ENCODE measurements around the gene TTC8. TPM values are rescaled to one million over a fixed set of nuclear protein-coding genes. Genes with fewer than 3 reads are reported as not detected.
"Not testable (repeated sequence)": the region's sequence is repeated elsewhere in the genome, so short reads cannot be mapped to it uniquely, and the experiment has no call there.

The TTC8 gene
- total RNA-seq, 2 donors from 2014 or later, result 1.2 to 2.9 TPM

GRCh38 chr14:88804477-88804876 is 20.0 kb upstream of the TTC8 start:
- H3K4me3 Mint-ChIP-seq, result no peak overlapping the region
- H3K9me3 Mint-ChIP-seq, result no peaks in the 10 kb centered on the region
- no peak overlapping the region for H3K27ac Mint-ChIP-seq
- H3K4me1 Mint-ChIP-seq, result no peaks in the 10 kb centered on the region
- H3K27me3 Mint-ChIP-seq, result peaks cover 11% of the 10 kb centered on the region
- H3K36me3 Mint-ChIP-seq (ENCODE audit: low read depth), result no peaks in the 10 kb centered on the region
- no peak for ATAC-seq (replicated peaks)

DNA sequence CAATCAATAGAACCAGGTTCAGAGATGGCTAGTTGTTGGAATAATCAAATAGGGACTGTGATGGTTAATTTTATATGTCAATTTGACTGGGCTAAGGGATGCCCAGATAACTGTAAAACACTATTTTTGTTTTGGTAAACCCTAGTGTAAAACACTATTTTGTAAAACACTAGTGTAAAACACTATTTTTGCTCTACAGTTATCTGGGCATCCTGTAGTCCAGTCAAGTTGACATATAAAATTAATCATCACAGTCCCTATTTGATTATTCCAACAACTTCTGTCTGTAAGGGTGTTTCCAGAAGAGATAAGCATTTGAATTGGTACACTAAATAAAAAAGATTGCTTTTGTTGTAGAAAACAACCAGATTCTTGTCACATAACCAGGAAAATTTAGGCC is 16.1 kb upstream of the TTC8 start:
- ATAC-seq (replicated peaks), result no peak
- H3K4me3 Mint-ChIP-seq, result no peak overlapping the region
- H3K27me3 Mint-ChIP-seq, result peaks cover 16% of the 10 kb centered on the region
- no peak overlapping the region for H3K27ac Mint-ChIP-seq
- no peaks in the 10 kb centered on the region for H3K36me3 Mint-ChIP-seq (ENCODE audit: low read depth)
- no peaks in the 10 kb centered on the region for H3K4me1 Mint-ChIP-seq
- H3K9me3 Mint-ChIP-seq, result no peaks in the 10 kb centered on the region

DNA sequence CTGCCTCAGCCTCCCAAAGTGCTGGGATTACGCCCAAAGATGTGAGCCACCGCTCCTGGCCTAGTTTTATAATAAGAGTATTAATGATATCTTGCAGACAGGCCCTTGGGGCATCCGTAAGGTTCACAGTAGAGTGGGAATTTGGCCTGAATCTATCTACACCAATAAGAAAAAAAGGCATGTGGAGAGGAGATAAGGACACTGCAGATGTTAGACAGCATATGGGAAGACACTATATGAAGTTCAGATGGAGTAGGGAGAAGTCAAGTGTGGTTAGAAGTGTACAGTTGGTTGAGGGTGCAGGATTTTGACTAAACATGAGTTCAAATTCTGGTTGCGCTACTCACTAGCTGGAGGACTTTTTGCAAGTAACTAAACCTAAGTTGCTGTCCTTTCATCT is 8.5 kb upstream of the TTC8 start:
- Mint-ChIP-seq H3K27ac (no peak overlapping the region), H3K4me1 (no peaks in the 10 kb centered on the region), H3K36me3 (ENCODE audit: low read depth) (no peaks in the 10 kb centered on the region), H3K27me3 (peaks cover 29% of the 10 kb centered on the region), H3K9me3 (no peaks in the 10 kb centered on the region), H3K4me3 (no peak overlapping the region)
- no peak for ATAC-seq (replicated peaks)

DNA sequence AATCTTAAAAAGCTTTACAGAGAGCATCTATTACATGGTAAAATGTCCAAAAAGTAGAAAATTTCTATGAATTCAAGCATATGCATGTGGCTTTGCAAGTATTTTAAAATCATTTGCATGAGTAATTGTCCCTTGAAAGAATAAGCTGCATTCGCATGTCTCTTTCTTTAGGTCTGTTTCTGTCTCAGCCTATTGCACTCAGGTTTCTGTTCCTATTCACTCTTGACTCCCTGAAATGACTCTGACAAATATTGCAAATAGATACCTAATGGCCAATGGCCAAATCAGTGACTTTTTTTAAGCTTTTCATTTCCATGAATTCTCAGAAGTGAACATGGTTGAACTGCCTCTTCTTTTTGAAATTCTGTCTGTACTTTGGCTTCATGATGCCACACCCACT is 6.4 kb upstream of the TTC8 start:
- H3K27me3 Mint-ChIP-seq, result peaks cover 24% of the 10 kb centered on the region
- H3K4me1 Mint-ChIP-seq, result no peaks in the 10 kb centered on the region
- H3K27ac Mint-ChIP-seq, result no peak overlapping the region
- no peak overlapping the region for H3K4me3 Mint-ChIP-seq
- no peak for ATAC-seq (replicated peaks)
- no peaks in the 10 kb centered on the region for H3K36me3 Mint-ChIP-seq (ENCODE audit: low read depth)
- H3K9me3 Mint-ChIP-seq, result no peaks in the 10 kb centered on the region

DNA sequence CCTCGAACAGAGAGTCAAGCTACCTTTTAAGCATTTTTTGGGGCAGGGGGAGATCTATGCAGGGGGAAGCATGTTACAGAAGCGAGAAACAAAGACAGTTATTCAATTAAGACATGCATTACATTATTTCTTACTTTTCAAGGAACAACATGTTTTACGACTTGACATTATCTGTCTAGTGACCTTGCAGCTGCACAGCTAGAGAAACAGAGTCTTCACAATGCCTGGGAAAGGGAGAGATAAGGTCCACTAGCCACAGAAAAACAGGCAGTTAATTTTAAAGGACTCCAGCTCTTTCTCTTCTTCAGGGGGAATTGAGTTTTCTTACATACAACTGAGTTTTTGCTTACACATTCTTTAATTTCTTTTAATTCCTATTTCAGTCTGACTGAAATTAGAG is 4.8 kb upstream of the TTC8 start:
- not testable (repeated sequence) for H3K27ac Mint-ChIP-seq; ATAC-seq (replicated peaks); H3K9me3 Mint-ChIP-seq; H3K4me3 Mint-ChIP-seq; H3K4me1 Mint-ChIP-seq; H3K36me3 Mint-ChIP-seq (ENCODE audit: low read depth)
- peaks cover 24% of the 10 kb centered on the region for H3K27me3 Mint-ChIP-seq

DNA sequence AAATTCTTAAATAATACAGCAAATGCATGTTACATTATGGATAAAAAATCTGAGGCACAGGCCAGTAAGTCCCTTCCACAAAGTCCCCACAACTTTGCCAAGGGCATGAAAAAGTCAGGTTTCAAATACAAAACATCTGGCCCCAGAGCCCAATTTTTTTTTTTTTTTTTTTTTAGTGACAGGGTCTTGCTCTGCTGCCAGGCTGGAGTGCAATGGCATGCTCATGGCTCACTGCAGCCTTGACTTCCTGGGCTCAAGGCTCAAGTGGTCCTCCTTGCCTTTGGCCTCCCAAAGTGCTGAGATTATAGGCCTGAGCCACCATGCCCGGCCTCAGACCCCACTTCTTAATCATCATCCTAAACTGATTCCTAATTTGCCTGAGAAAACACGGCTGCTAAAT is 3.1 kb upstream of the TTC8 start:
- Mint-ChIP-seq H3K9me3 (no peaks in the 10 kb centered on the region), H3K36me3 (ENCODE audit: low read depth) (no peaks in the 10 kb centered on the region)

GRCh38 chr14:88821888-88822287 is 2.6 kb upstream of the TTC8 start:
- no peaks in the 10 kb centered on the region for H3K9me3 Mint-ChIP-seq
- H3K4me3 Mint-ChIP-seq, result no peak overlapping the region
- H3K27me3 Mint-ChIP-seq, result peaks cover 20% of the 10 kb centered on the region
- H3K4me1 Mint-ChIP-seq, result peaks cover 5% of the 10 kb centered on the region
- no peak overlapping the region for H3K27ac Mint-ChIP-seq
- no peaks in the 10 kb centered on the region for H3K36me3 Mint-ChIP-seq (ENCODE audit: low read depth)
- no peak for ATAC-seq (replicated peaks)

More for the DNA sequence above, 3.1 kb upstream of the TTC8 start:
- Mint-ChIP-seq H3K4me3 (no peak overlapping the region), H3K27ac (no peak overlapping the region), H3K4me1 (peaks cover 5% of the 10 kb centered on the region), H3K27me3 (peaks cover 20% of the 10 kb centered on the region)
- no peak for ATAC-seq (replicated peaks)

GRCh38 chr14:88823968-88824313 is 510 bp upstream of the TTC8 start:
- peak; percentile 9 for ATAC-seq (replicated peaks)
- H3K4me3 Mint-ChIP-seq, result peak overlapping the region; percentile 87
- peak overlapping the region; percentile 93 for H3K27ac Mint-ChIP-seq
- peaks cover 11% of the 10 kb centered on the region for H3K27me3 Mint-ChIP-seq
- H3K4me1 Mint-ChIP-seq, result peaks cover 5% of the 10 kb centered on the region
- H3K36me3 Mint-ChIP-seq (ENCODE audit: low read depth), result no peaks in the 10 kb centered on the region
- H3K9me3 Mint-ChIP-seq, result no peaks in the 10 kb centered on the region

- Mint-ChIP-seq H3K4me1 (peaks cover 5% of the 10 kb centered on the region), H3K27ac (peak overlapping the region; percentile 93), H3K36me3 (ENCODE audit: low read depth) (no peaks in the 10 kb centered on the region), H3K9me3 (no peaks in the 10 kb centered on the region), H3K27me3 (peaks cover under 1% of the 10 kb centered on the region), H3K4me3 (peak overlapping the region; percentile 87)
- ATAC-seq (replicated peaks), result no peak
Measured at GRCh38 chr14:88825078-88825458, 617 bp downstream of the TTC8 start.

- peaks cover 5% of the 10 kb centered on the region for H3K4me1 Mint-ChIP-seq
- H3K27me3 Mint-ChIP-seq, result no peaks in the 10 kb centered on the region
- no peaks in the 10 kb centered on the region for H3K36me3 Mint-ChIP-seq (ENCODE audit: low read depth)
- no peak for ATAC-seq (replicated peaks)
- no peak overlapping the region for H3K27ac Mint-ChIP-seq
- H3K9me3 Mint-ChIP-seq, result no peaks in the 10 kb centered on the region
- H3K4me3 Mint-ChIP-seq, result peak overlapping the region; percentile 87
Measured at GRCh38 chr14:88825503-88825902, 1.1 kb downstream of the TTC8 start.

DNA sequence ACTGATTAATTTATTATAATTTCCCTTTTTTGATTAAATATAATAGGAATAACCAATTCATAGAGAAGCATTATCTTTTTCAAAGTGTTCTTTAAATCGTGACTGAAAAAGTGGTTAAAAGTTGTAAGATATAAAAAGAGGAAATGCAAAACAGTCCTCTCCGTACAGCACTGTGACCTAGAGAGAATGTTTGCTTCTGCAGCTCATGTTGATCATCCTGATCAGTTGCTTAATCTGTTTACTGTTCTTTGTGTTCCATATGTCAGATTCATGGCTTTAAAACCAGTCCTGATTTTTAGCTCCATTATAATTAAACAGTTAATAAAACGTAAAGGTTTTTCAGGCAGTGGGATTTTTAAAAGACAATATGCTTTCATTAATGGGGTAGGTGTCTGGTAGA is 4.7 kb downstream of the TTC8 start:
- no peak for ATAC-seq (replicated peaks)
- H3K9me3 Mint-ChIP-seq, result no peaks in the 10 kb centered on the region
- H3K36me3 Mint-ChIP-seq (ENCODE audit: low read depth), result no peaks in the 10 kb centered on the region
- H3K4me3 Mint-ChIP-seq, result no peak overlapping the region
- peaks cover 3% of the 10 kb centered on the region for H3K27me3 Mint-ChIP-seq
- peaks cover 5% of the 10 kb centered on the region for H3K4me1 Mint-ChIP-seq
- H3K27ac Mint-ChIP-seq, result no peak overlapping the region

DNA sequence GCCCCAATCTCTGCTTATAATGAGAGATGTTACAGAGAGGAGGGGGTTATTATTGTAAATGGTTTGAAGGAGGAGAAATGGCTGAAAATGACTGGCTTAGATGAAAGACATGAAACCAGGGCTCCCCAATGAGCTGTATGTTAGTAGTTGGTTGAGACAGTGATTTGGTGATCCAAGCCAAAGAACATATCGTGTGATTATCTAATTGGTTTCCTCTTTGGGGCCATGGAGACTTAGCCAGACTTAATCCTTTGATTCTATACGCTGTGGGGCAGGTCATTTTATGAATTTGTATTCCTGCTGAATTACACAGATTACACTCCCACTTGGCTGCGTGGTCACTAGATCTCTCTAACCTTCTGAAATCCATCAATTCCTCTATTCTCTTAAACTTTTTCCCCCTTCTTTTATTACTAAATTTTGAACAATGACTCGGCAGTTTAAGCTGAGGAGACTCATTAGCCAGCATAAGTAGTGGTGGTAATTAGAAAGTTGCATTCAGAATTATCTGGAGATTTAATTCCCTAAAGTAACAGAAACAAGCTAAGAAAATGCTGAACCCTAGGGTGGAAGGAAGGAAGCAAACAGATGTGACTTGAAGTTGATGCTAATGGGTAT is 5.3 kb downstream of the TTC8 start:
- H3K9me3 Mint-ChIP-seq, result no peaks in the 10 kb centered on the region

GRCh38 chr14:88831284-88831683 is 6.8 kb downstream of the TTC8 start:
- Mint-ChIP-seq H3K36me3 (ENCODE audit: low read depth) (no peaks in the 10 kb centered on the region), H3K4me1 (no peaks in the 10 kb centered on the region), H3K9me3 (no peaks in the 10 kb centered on the region), H3K27ac (no peak overlapping the region), H3K27me3 (peaks cover 3% of the 10 kb centered on the region), H3K4me3 (no peak overlapping the region)
- no peak for ATAC-seq (replicated peaks)

More for the DNA sequence above, 5.3 kb downstream of the TTC8 start:
- ATAC-seq (replicated peaks), result no peak
- Mint-ChIP-seq H3K27me3 (peaks cover 3% of the 10 kb centered on the region), H3K27ac (no peak overlapping the region), H3K4me3 (no peak overlapping the region), H3K4me1 (peaks cover 5% of the 10 kb centered on the region), H3K36me3 (ENCODE audit: low read depth) (no peaks in the 10 kb centered on the region)

GRCh38 chr14:88834883-88835431 is 10.5 kb downstream of the TTC8 start:
- Mint-ChIP-seq H3K4me3 (no peak overlapping the region), H3K4me1 (no peaks in the 10 kb centered on the region), H3K27me3 (peaks cover 3% of the 10 kb centered on the region), H3K27ac (no peak overlapping the region), H3K36me3 (ENCODE audit: low read depth) (no peaks in the 10 kb centered on the region), H3K9me3 (no peaks in the 10 kb centered on the region)
- no peak for ATAC-seq (replicated peaks)

GRCh38 chr14:88835661-88836060 is 11.2 kb downstream of the TTC8 start:
- H3K36me3 Mint-ChIP-seq (ENCODE audit: low read depth), result no peaks in the 10 kb centered on the region
- H3K27me3 Mint-ChIP-seq, result peaks cover 3% of the 10 kb centered on the region
- ATAC-seq (replicated peaks), result no peak
- H3K4me3 Mint-ChIP-seq, result no peak overlapping the region
- no peaks in the 10 kb centered on the region for H3K4me1 Mint-ChIP-seq
- no peaks in the 10 kb centered on the region for H3K9me3 Mint-ChIP-seq
- no peak overlapping the region for H3K27ac Mint-ChIP-seq

DNA sequence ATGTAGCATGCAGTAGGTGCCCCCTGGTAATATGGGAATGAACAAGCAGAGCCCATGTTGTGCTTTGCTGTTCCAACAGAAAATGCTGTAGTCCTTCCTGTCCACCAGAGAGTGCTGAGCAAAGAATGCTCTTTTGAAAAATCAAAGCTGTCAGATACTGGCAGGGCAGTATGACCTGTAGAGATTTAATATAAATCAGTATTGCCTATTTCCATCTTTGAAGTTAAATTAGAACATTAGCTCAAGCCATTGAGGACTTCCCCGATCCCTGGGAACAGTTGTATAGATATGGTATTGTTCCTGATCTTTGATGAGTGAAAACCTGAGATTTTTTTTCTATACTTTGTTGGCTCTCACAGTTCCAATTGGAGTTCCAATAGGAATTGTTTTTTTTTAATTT is 13.0 kb downstream of the TTC8 start:
- no peak overlapping the region for H3K4me3 Mint-ChIP-seq
- ATAC-seq (replicated peaks), result no peak
- H3K27me3 Mint-ChIP-seq, result peaks cover 3% of the 10 kb centered on the region
- no peaks in the 10 kb centered on the region for H3K36me3 Mint-ChIP-seq (ENCODE audit: low read depth)
- H3K9me3 Mint-ChIP-seq, result no peaks in the 10 kb centered on the region
- no peaks in the 10 kb centered on the region for H3K4me1 Mint-ChIP-seq
- no peak overlapping the region for H3K27ac Mint-ChIP-seq

Data from activated T-helper 17 cell treated with anti-CD3 and anti-CD28 coated beads, Interleukin-2, amount 50 U/mL, for 72 hours (primary cell).